Measurements from ENCODE around the gene ADGRD1. TPM values are rescaled to one million over a fixed set of nuclear protein-coding genes. Genes with fewer than 3 reads are reported as not detected.

The ADGRD1 gene
- polyA plus RNA-seq, 6 donors from 2014 or later, result 0.26 to 6.6 (median 1.9) TPM

GRCh38 chr12:131102493-131102931 is 148.8 kb downstream of the ADGRD1 start:
- Mint-ChIP-seq H3K27me3 (peaks cover 0 to 8% (median 6%) of the 10 kb centered on the region in 3 donors), H3K27ac (no peak overlapping the region), H3K4me1 (peaks cover 6 to 29% (median 12%) of the 10 kb centered on the region in 3 donors), H3K36me3 (no peaks in the 10 kb centered on the region), H3K9me3 (peaks cover 0 to 3% (median 0%) of the 10 kb centered on the region in 7 donors), H3K4me3 (no peak overlapping the region)
- DNase-seq (no peak), ATAC-seq (ENCODE audit: low read depth in 2 of 2) (no peak)

GRCh38 chr12:131102991-131103668 is 149.4 kb downstream of the ADGRD1 start:
- ATAC-seq (ENCODE audit: low read depth in 2 of 2) (no peak), DNase-seq (no peak)
- no peaks in the 10 kb centered on the region for H3K36me3 Mint-ChIP-seq
- H3K27me3 Mint-ChIP-seq, result peaks cover 0 to 8% (median 6%) of the 10 kb centered on the region in 3 donors
- H3K4me1 Mint-ChIP-seq, result peaks cover 6 to 29% (median 12%) of the 10 kb centered on the region in 3 donors
- peaks cover 0 to 3% (median 0%) of the 10 kb centered on the region in 7 donors for H3K9me3 Mint-ChIP-seq
- no peak overlapping the region for H3K27ac Mint-ChIP-seq
- peak overlapping the region in 1 of 8 donors; percentile 9 for H3K4me3 Mint-ChIP-seq

GRCh38 chr12:131103669-131104462 is 150.2 kb downstream of the ADGRD1 start:
- peaks cover 0 to 8% (median 6%) of the 10 kb centered on the region in 3 donors for H3K27me3 Mint-ChIP-seq
- no peak overlapping the region for H3K27ac Mint-ChIP-seq
- no peak overlapping the region for H3K4me3 Mint-ChIP-seq
- H3K4me1 Mint-ChIP-seq, result peaks cover 6 to 29% (median 12%) of the 10 kb centered on the region in 3 donors
- no peak for DNase-seq
- H3K9me3 Mint-ChIP-seq, result peaks cover 0 to 3% (median 0%) of the 10 kb centered on the region in 7 donors
- H3K36me3 Mint-ChIP-seq, result no peaks in the 10 kb centered on the region
- no peak for ATAC-seq (ENCODE audit: low read depth in 2 of 2)

GRCh38 chr12:131104463-131105350 is 151.0 kb downstream of the ADGRD1 start:
- peak; percentile 57 for DNase-seq
- H3K4me1 Mint-ChIP-seq, result peaks cover 6 to 29% (median 12%) of the 10 kb centered on the region in 3 donors
- H3K36me3 Mint-ChIP-seq, result no peaks in the 10 kb centered on the region
- H3K27ac Mint-ChIP-seq, result peak overlapping the region in 2 of 6 donors; percentile 62 to 86
- H3K9me3 Mint-ChIP-seq, result peaks cover 0 to 6% (median 0%) of the 10 kb centered on the region in 7 donors
- H3K27me3 Mint-ChIP-seq, result peaks cover 0 to 8% (median 6%) of the 10 kb centered on the region in 3 donors
- peak overlapping the region in 1 of 8 donors; percentile 83 for H3K4me3 Mint-ChIP-seq
- ATAC-seq (ENCODE audit: low read depth in 2 of 2), result peak; percentile 70 to 79

GRCh38 chr12:131105351-131105735 is 151.6 kb downstream of the ADGRD1 start:
- H3K36me3 Mint-ChIP-seq, result no peaks in the 10 kb centered on the region
- H3K4me1 Mint-ChIP-seq, result peaks cover 6 to 29% (median 12%) of the 10 kb centered on the region in 3 donors
- H3K27ac Mint-ChIP-seq, result peak overlapping the region in 1 of 6 donors; percentile 9
- no peak overlapping the region for H3K4me3 Mint-ChIP-seq
- ATAC-seq (ENCODE audit: low read depth in 2 of 2) (no peak), DNase-seq (no peak)
- peaks cover 0 to 8% (median 6%) of the 10 kb centered on the region in 3 donors for H3K27me3 Mint-ChIP-seq
- H3K9me3 Mint-ChIP-seq, result peaks cover 0 to 6% (median 0%) of the 10 kb centered on the region in 7 donors

DNA sequence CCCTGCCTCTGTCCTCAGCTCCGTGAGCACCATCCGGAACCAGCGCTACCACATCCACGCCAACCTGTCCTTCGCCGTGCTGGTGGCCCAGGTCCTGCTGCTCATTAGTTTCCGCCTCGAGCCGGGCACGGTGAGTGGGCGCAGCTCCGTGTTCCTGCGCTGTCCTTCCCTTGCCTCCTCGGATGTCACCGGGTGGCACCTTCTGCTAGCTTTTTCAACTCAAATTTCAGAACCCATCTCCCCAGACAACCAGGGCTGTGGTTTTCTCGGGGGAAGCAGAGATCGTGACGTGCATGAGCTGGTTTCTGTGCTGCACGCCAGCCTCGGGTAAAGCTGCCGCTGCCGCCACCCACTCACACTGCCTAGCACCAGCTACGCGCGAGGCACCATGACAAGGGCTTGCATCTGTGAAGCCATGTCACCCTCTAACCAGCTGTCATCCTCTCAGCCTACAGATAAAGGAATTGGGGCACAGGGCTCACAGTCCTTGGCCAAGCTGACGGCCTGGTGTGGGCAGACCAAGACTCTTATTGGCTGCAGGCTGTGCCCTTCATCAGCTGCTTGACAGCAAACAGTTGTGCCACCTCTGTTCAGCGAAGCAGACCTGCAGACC is 152.1 kb downstream of the ADGRD1 start:
- Mint-ChIP-seq H3K27me3 (peaks cover 0 to 8% (median 6%) of the 10 kb centered on the region in 3 donors), H3K9me3 (peaks cover 0 to 6% (median 0%) of the 10 kb centered on the region in 7 donors), H3K27ac (peak overlapping the region in 3 of 6 donors; percentile 67 to 81 (median 75)), H3K4me1 (peaks cover 6 to 29% (median 12%) of the 10 kb centered on the region in 3 donors), H3K4me3 (no peak overlapping the region), H3K36me3 (no peaks in the 10 kb centered on the region)
- ATAC-seq (ENCODE audit: low read depth in 2 of 2) (peak; percentile 29 to 43), DNase-seq (peak; percentile 20)

GRCh38 chr12:131106349-131106941 is 152.7 kb downstream of the ADGRD1 start:
- Mint-ChIP-seq H3K4me3 (no peak overlapping the region), H3K27ac (peak overlapping the region in 1 of 6 donors; percentile 49), H3K27me3 (peaks cover 0 to 8% (median 6%) of the 10 kb centered on the region in 3 donors), H3K36me3 (no peaks in the 10 kb centered on the region), H3K4me1 (peaks cover 6 to 27% (median 11%) of the 10 kb centered on the region in 3 donors), H3K9me3 (peaks cover 0 to 5% (median 0%) of the 10 kb centered on the region in 7 donors)
- DNase-seq (no peak), ATAC-seq (ENCODE audit: low read depth in 2 of 2) (no peak)

DNA sequence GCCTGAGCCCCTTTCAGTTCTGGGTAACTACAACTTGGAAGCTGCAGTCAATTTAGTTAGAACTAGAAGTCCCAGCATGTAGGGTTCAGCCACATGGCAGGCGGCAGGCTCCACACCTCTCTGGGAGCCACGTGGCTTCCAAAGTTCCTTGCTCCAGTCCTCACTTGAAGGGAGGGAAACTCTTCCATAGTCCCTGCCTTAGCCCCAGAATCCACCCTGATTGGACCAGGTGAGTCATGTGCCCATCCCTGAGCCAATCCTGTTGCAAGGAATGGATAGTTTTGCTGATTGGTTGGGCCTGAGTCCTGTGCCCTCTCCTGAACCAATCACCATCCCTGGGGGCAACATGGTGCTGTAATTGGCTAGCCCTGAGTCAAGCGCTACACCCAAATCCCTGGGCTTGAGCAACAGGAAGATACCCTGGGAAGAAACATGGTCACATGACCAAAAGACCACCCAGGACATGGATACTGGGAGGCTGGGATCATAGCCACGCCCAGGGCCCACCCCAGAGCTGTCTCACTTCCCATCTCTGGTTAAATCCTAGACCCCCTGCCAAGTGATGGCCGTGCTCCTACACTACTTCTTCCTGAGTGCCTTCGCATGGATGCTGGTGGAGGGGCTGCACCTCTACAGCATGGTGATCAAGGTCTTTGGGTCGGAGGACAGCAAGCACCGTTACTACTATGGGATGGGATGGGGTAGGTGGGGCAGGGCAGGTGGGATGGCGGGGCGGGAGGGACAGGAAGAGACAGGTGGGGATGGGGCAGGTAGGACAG is 154.7 kb downstream of the ADGRD1 start:
- Mint-ChIP-seq H3K4me1 (peaks cover 0 to 16% (median 5%) of the 10 kb centered on the region in 3 donors), H3K4me3 (peak overlapping the region in 1 of 8 donors; percentile 25), H3K27ac (no peak overlapping the region), H3K9me3 (peaks cover 0 to 3% (median 0%) of the 10 kb centered on the region in 7 donors), H3K27me3 (peaks cover 0 to 6% (median 4%) of the 10 kb centered on the region in 3 donors), H3K36me3 (no peaks in the 10 kb centered on the region)
- DNase-seq (no peak), ATAC-seq (ENCODE audit: low read depth in 2 of 2) (no peak)

GRCh38 chr12:131111446-131111845 is 157.7 kb downstream of the ADGRD1 start:
- H3K4me1 Mint-ChIP-seq, result no peaks in the 10 kb centered on the region
- no peak overlapping the region for H3K4me3 Mint-ChIP-seq
- DNase-seq, result no peak
- no peak for ATAC-seq (ENCODE audit: low read depth in 2 of 2)
- no peaks in the 10 kb centered on the region for H3K36me3 Mint-ChIP-seq
- peak overlapping the region in 1 of 6 donors; percentile 63 for H3K27ac Mint-ChIP-seq
- H3K9me3 Mint-ChIP-seq, result peaks cover 0 to 3% (median 0%) of the 10 kb centered on the region in 7 donors
- peaks cover 0 to 14% (median 13%) of the 10 kb centered on the region in 3 donors for H3K27me3 Mint-ChIP-seq

GRCh38 chr12:131112021-131112420 is 158.3 kb downstream of the ADGRD1 start:
- peaks cover 0 to 14% (median 9%) of the 10 kb centered on the region in 3 donors for H3K27me3 Mint-ChIP-seq
- no peak overlapping the region for H3K4me3 Mint-ChIP-seq
- no peaks in the 10 kb centered on the region for H3K36me3 Mint-ChIP-seq
- ATAC-seq (ENCODE audit: low read depth in 2 of 2), result no peak
- no peak for DNase-seq
- H3K4me1 Mint-ChIP-seq, result no peaks in the 10 kb centered on the region
- H3K9me3 Mint-ChIP-seq, result peaks cover 0 to 3% (median 0%) of the 10 kb centered on the region in 7 donors
- H3K27ac Mint-ChIP-seq, result peak overlapping the region in 1 of 6 donors; percentile 57

GRCh38 chr12:131112700-131113290 is 159.1 kb downstream of the ADGRD1 start:
- Mint-ChIP-seq H3K4me3 (no peak overlapping the region), H3K36me3 (no peaks in the 10 kb centered on the region), H3K27me3 (peaks cover 0 to 14% (median 9%) of the 10 kb centered on the region in 3 donors), H3K9me3 (peaks cover 0 to 3% (median 0%) of the 10 kb centered on the region in 7 donors), H3K27ac (no peak overlapping the region), H3K4me1 (no peaks in the 10 kb centered on the region)
- DNase-seq (no peak), ATAC-seq (ENCODE audit: low read depth in 2 of 2) (no peak)

All from naive B cell (primary cell).